ENCODE results near the gene ONECUT3. TPM values are rescaled to one million over a fixed set of nuclear protein-coding genes. Genes with fewer than 3 reads are reported as not detected.

Gene ONECUT3
- total RNA-seq (ENCODE audit: low replicate concordance), result not detected in 2 replicates

DNA sequence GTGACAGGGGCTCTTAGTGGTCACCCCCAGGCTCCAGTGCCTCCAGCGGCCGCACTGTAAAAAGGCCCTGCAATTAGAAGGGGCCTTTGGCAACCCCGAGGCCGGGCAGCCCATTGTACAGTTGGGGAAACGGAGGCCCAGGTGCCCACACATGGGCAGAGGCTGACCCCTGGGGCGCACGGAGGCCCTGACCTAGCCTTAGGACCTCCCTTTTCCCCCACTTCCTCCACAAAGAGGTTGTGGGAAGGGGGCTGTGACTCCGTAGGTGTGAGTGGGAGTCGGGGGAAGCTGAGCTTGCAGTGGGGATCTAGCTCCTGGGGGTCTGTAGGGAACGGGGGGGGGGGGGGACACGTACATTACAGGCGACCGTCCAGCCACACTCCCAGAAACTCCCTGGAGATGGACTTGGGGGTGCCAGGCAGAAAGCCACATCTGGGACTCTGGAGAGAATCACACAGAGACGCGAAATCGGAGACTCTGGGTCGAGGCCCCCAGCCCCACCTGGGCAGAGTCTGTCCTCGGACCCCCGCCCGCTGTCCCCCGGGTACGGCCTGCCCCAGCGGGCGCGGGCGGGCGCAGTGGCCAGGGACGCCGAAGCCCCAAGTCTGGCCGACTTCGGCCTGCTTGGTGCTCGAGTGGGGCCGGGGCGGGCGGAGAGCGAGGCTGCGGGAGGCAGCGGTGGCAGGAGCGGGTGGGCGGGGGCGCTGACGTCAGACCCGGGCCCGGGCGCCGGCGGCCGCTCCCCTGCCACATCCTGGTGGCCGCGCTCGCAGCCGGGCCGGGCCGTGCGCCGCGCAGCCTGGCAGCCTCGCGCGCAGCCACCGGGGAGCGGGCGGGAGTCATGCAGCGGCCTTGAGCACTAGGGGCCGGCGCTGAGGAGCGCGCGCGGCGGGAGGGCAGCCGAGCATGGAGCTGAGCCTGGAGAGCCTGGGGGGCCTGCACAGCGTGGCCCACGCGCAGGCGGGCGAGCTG lies at the start of gene ONECUT3:
Gene ONECUT3, plus strand, starts transcription at position 750 of the 972 bp plus-strand sequence. Its CDS starts 157 bp downstream, at position 907.

DNA sequence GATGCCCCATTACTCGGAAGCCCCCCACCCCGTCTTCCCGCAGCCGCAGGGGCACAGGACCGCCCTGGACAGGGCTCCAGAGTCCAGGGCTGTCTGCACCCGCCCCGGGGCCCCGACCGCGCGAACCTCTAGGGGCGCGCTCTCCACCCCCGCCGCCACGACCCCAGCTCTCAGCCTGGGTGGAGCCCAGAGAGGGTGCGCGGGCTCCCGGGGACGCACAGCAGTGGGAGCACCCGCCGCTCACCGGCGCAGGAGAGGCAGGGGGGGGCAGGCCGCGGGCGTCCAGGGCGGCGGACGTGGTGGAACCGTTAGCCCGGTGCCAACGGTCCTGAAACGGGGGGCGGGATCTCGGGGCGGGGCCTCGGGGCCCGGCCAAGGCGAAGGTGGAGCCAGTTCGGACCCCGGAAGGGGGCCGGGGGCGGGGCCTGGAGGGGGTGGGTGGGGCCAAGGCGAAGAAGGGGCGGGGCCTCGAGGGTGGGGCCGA lies 58.7 kb downstream of the ONECUT3 start, which contains the start of gene ATP8B3:
Gene ATP8B3, minus strand, starts transcription at position 335 of the 484 bp plus-strand sequence. CDS start 540 bp downstream, outside the sequence.

Other genes starting within 250 kb of the ONECUT3 start
- gene ADAMTSL5, start 240.5 kb upstream of the ONECUT3 start, total RNA-seq (ENCODE audit: low replicate concordance), result 1.3 and 2.6 TPM in 2 replicates
- gene PLK5, start 229.4 kb upstream of the ONECUT3 start, total RNA-seq (ENCODE audit: low replicate concordance), result not detected in 2 replicates
- gene MEX3D, start 185.2 kb upstream of the ONECUT3 start, total RNA-seq (ENCODE audit: low replicate concordance), result 29.7 and 35.6 TPM in 2 replicates
- gene MBD3, start 160.6 kb upstream of the ONECUT3 start, total RNA-seq (ENCODE audit: low replicate concordance), result 75.7 and 87.9 TPM in 2 replicates
- gene UQCR11, start 148.0 kb upstream of the ONECUT3 start, total RNA-seq (ENCODE audit: low replicate concordance), result 42.0 and 110 TPM in 2 replicates
- 58.5 and 79.1 TPM in 2 replicates for gene TCF3, start 100.9 kb upstream of the ONECUT3 start, total RNA-seq (ENCODE audit: low replicate concordance)
- 0.82 and 2.0 TPM in 2 replicates for gene ATP8B3, start 58.8 kb downstream of the ONECUT3 start, total RNA-seq (ENCODE audit: low replicate concordance)
- gene REXO1, start 95.0 kb downstream of the ONECUT3 start, total RNA-seq (ENCODE audit: low replicate concordance), result 2.9 and 4.1 TPM in 2 replicates
- gene KLF16, start 110.1 kb downstream of the ONECUT3 start, total RNA-seq (ENCODE audit: low replicate concordance), result 0.94 and 3.8 TPM in 2 replicates
- gene ABHD17A, start 132.0 kb downstream of the ONECUT3 start, total RNA-seq (ENCODE audit: low replicate concordance), result 101 and 167 TPM in 2 replicates
- 2.0 and 2.1 TPM in 2 replicates for gene ADAT3, start 151.9 kb downstream of the ONECUT3 start, total RNA-seq (ENCODE audit: low replicate concordance)
- 12.4 and 20.6 TPM in 2 replicates for gene SCAMP4, start 151.9 kb downstream of the ONECUT3 start, total RNA-seq (ENCODE audit: low replicate concordance)
- 81.2 and 81.9 TPM in 2 replicates for gene CSNK1G2, start 187.7 kb downstream of the ONECUT3 start, total RNA-seq (ENCODE audit: low replicate concordance)

Measured in smooth muscle cell of the coronary artery (primary cell).